GM12874 (cell line): ENCODE results near the gene DNM3.

Experiments used
- TF ChIP-seq, protein P1 (sequence below): IDR thresholded peaks from 2 replicates; pipeline ENCODE4 v1.5.1; 2011; ENCODE audit warnings: low read depth, mild to moderate bottlenecking, control low read depth, low read length, moderate library complexity; ENCODE audit not compliant: insufficient read depth

Gene DNM3

DNA sequence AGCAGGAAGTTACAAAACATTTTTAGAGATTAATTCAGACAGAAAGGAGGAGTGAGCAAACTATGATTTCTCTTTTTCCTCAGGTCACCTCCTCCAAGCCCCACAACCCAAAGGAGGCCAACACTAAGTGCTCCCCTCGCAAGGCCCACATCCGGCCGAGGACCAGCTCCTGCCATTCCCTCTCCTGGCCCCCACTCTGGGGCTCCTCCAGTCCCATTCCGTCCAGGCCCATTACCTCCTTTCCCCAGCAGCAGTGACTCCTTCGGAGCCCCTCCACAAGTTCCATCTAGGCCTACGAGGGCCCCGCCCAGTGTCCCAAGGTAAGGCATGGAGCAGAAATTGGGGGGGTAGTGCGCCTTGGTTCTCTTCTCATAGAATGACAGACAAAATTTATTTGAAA is 547.2 kb downstream of the DNM3 start:
- TF ChIP-seq, protein P1, sequence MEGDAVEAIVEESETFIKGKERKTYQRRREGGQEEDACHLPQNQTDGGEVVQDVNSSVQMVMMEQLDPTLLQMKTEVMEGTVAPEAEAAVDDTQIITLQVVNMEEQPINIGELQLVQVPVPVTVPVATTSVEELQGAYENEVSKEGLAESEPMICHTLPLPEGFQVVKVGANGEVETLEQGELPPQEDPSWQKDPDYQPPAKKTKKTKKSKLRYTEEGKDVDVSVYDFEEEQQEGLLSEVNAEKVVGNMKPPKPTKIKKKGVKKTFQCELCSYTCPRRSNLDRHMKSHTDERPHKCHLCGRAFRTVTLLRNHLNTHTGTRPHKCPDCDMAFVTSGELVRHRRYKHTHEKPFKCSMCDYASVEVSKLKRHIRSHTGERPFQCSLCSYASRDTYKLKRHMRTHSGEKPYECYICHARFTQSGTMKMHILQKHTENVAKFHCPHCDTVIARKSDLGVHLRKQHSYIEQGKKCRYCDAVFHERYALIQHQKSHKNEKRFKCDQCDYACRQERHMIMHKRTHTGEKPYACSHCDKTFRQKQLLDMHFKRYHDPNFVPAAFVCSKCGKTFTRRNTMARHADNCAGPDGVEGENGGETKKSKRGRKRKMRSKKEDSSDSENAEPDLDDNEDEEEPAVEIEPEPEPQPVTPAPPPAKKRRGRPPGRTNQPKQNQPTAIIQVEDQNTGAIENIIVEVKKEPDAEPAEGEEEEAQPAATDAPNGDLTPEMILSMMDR, result no peak

DNA sequence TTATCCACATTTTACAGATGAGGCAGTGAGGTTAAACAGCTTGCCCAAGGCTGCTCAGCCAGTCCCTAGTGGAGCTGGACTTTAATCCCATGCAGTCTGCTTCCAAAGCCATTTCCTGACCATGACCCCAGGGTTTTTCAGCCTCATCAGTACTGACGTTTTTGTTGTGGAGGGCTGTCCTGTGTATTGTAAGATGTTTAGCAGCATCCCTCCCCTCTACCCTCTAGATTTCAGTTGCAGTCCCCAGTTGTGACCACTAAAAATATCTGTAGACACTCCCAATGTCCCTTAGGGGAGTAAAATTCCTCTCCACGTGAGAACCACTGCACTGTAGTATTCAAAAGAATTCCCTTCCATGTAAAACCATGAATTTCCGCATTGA is 549.0 kb downstream of the DNM3 start:
- TF ChIP-seq, protein P1, result no peak

DNA sequence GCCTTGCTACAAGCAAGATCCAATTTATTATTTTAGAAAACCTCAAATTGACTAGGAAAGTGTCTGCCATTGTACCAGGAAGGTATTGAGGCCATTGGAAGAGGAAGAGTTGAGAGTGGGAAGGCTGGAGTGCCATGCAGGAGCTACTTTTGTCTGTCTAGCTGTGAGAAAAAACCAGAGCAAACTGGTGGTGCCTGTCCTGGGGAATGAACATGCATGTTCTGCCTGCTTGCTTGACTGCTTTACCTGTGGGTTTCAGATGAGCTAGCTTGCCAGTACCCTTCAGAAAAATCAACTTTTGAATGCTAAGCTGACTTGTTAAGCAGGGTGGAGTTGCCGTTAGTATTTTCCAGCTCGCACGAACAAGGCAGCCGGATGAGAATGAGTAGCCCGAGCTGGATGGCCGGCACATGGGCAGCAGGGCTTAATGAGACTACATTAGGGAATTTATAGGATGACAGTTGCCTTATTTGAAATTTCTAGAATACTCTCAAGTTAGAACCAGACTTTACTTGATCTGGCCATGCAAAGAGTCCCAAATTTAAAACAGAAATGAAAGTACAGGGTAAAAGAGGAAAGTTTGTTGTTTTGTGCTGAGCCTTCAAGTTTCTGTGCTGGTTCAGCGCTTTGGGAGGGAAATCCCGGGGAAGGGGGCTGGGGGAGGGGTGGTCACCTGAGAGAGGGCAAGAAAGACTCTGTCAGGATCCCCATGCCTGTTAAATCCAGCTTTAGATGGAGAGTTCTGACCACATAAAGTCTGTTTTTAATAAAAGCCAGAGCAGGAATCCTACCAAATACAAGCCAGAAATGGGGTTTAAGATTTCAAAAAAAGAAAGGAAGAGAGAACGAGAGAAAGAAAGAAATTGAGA is 549.6 kb downstream of the DNM3 start:
- TF ChIP-seq, protein P1, result no peak

DNA sequence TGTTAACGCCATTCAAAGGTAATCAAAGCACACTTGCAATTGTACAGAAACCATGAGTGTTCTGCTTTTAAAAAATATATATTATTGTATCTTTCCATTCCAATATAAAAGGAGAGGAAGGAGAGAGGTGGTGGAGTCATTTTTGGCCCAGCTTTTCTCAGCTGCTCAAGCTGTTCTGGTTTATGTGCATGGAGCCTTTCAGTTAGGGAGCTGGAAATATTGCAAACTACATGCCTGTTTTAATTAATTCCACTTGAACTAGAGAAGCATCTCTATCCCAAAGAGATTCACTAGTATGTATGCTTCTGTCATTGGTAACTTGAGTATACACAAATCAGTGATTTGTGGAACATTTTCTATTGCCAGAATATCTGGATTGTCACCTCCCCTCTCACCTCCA is 550.7 kb downstream of the DNM3 start:
- TF ChIP-seq, protein P1, result no peak

DNA sequence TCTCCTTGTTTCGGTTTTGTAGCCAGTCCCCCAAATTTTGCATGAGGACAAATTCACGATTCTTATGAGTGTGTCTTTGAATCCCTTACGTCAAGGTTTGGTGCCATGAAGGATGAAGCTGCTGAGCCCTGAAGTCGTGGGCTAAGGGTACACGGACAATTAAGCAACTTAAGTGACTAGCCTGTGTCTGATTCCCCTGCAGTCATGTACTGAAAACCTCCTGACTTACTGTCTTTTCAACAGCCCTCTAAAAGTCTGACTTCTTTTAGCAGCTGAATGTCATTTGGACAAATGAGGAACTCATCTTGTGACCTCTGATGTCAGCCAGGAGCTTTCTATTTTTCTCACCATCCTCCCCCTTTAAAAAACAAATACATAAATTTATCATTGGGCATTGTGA is 552.1 kb downstream of the DNM3 start:
- TF ChIP-seq, protein P1, result no peak

DNA sequence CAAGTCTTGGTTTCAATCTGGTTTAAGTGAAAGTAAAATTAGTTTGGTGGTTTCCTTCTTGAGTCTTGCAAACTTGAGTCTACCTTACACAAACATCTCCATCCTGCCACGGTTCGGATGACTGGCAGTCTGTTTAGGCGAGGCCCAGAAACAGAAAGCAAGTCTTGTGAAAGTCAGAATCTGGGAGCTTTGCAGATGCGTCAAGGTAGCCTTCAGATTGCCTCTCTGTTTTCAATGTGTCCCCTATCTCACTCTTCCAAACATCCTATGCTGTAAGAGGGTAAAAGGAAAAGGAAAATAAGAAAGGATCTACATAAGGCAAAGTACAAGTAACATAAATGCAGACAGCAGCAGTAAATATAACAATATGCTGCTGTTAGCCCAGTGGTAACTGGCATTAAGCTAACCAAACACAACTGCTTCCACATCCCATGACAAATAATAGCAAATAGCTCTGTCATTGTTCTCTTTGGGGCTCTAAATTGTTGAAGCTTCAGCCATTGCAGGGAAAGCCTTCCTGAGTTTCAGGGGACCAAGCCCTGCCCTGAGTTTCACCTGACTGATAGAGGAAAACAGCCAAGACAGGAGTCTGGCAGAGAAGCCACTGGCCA is 552.9 kb downstream of the DNM3 start:
- TF ChIP-seq, protein P1, result no peak

DNA sequence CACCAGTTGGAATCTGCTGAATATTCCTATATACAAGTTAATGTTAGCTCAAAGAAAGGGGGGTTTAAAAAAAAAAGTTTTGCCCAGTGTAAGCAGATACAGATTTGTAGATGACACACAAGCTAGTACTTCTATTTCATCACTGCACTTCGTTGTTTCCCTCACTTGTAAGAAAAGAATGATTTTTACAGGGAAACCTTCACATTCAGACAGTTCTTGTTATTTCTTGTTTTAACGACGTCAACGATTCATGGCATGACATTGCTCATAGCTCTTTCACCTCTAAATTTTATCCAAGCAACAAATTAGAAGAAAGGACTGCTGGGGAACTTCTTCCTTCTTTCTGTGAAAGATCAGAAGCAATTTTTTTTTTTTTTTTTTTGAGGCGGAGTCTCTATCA is 553.5 kb downstream of the DNM3 start:
- TF ChIP-seq, protein P1, result no peak
